Umbilical cord (tissue), 2 donors: ENCODE results near the gene HDAC1. TPM values are rescaled to one million over a fixed set of nuclear protein-coding genes. Genes with fewer than 3 reads are reported as not detected.

ENCODE experiments used
- DNase-seq: peaks from one replicate; pipeline ENCODE4 v3.0.0-alpha.2; 2015; ENCODE audit warnings: low spot score
- total RNA-seq: library from RNA; depleted of rRNA; stranded (reverse); fragments of >200 nt; gene quantifications from one replicate; pipeline ENCODE4 v1.2.3, GENCODE V29; 2014; ENCODE audit warnings: low replicate concordance; ENCODE audit not compliant: insufficient read depth

The HDAC1 gene
- total RNA-seq, 1 donor from 2014 or later, result 27.7 TPM

DNA sequence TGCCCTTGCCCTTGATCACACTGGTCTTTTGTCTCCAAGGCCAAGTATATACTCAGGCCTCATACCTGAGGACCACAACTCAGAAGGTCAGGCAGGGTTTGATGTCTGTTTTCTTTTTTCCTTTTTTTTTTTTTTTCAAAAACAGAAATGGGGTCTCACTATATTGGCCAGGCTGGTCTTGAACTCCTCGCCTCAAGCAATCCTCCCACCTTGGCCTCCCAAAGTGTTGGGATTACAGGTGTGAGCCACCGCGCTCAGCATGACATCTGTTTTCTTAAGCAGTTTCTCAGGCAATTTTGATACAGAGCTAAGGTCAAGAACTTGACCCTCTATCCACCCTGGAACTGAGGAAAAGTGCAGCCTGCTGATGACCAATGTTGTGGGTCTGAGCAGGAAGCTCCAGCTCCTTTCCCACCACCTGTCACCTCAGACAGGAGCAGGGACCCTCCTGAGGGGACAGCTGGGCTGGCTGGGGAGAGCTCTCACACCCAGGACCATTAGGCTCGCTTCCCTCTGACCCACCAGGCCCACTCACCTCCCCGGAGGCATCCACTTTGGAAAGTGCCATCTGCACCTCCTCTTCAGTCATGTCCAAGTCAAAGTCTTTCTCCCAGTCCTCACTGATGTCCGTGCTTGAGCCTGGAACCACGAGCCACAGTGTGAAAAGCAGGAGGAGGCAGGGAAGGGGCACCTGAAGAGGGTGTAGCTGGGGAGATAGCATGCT lies 76.2 kb downstream of the HDAC1 start:
- DNase-seq, result no peak

- DNase-seq, result no peak
Observed at GRCh38 chr1:32372149-32372756, 80.4 kb downstream of the HDAC1 start.

DNA sequence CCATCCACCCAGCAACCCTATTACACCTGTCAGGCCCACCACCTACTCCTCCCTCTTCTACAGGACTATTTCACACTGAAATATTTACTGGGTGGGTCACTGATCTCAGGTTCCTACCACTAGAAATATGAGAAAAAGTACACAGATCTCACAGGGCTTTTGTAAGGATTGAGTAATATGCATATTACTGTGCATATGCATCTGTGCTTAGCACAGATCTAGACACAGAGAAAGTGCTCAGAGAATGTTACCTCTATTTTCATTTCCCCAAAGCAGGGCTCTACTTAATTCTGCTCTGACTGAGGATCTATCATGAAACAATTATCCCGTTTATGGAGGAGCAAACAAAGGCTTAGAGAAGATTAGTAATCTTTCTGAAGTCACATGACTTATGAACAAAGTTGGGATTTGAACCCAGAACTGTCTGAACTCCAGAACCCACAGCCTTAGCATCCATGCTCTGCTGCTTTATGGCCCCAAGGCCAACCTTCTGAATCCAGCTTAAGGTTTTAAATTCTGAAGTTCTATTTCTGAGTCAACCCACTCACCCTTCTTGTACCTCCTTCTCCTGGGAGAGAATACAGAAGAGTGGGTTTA lies 82.2 kb downstream of the HDAC1 start:
- DNase-seq, result no peak

GRCh38 chr1:32376199-32376598 lies 84.3 kb downstream of the HDAC1 start:
- no peak for DNase-seq

GRCh38 chr1:32377541-32378220 lies 85.8 kb downstream of the HDAC1 start:
- no peak for DNase-seq

DNA sequence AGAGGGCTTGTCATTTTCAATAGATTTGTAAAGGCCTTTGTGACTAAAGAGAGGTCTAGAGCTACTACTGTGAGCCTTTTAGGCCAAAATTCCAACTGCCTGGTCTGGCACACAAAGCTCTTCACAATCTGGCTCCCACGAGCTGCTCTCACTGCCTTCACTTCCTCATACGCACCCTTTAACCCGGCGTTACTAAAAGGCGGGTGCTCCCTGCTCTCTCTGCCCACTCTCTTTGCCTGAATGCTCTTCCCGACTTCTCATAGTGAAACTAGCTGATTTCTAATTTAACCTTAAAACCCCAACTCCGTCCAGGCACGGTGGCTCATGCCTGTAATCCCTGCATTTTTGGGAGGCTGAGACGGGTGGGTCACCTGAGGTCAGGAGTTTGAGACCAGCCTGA lies 88.2 kb downstream of the HDAC1 start:
- DNase-seq, result no peak

Other genes with a start within 250 kb of the HDAC1 start
- gene TMEM39B, start 219.1 kb upstream of the HDAC1 start, total RNA-seq, result 0.96 TPM
- 22.9 TPM for gene KPNA6, start 184.0 kb upstream of the HDAC1 start, total RNA-seq
- 40.9 TPM for gene TXLNA, start 112.4 kb upstream of the HDAC1 start, total RNA-seq
- gene CCDC28B, start 91.5 kb upstream of the HDAC1 start, total RNA-seq, result 7.2 TPM
- gene IQCC, start 86.4 kb upstream of the HDAC1 start, total RNA-seq, result 1.7 TPM
- 0.72 TPM for gene DCDC2B, start 83.0 kb upstream of the HDAC1 start, total RNA-seq
- 5.5 TPM for gene TMEM234, start 69.7 kb upstream of the HDAC1 start, total RNA-seq
- 125 TPM for gene EIF3I, start 69.7 kb upstream of the HDAC1 start, total RNA-seq
- not detected for gene FAM167B, start 44.9 kb upstream of the HDAC1 start, total RNA-seq
- gene LCK, start 40.8 kb upstream of the HDAC1 start, total RNA-seq, result 0.96 TPM
- gene MARCKSL1, start 44.1 kb downstream of the HDAC1 start, total RNA-seq, result 6.0 TPM
- 1.7 TPM for gene FAM229A, start 70.4 kb downstream of the HDAC1 start, total RNA-seq
- 1.9 TPM for gene TSSK3, start 70.5 kb downstream of the HDAC1 start, total RNA-seq
- 60.2 TPM for gene BSDC1, start 102.4 kb downstream of the HDAC1 start, total RNA-seq
- 2.6 TPM for gene ZBTB8B, start 173.0 kb downstream of the HDAC1 start, total RNA-seq
- gene ZBTB8A, start 247.3 kb downstream of the HDAC1 start, total RNA-seq, result 16.1 TPM